Stimulated activated naive CD8-positive, alpha-beta T cell treated with anti-CD3 and anti-CD28 coated beads, Interleukin-15, Interleukin-2, amounts not matched to agents 100 ng/mL and 50 ng/mL, for 24 hours (primary cell): ENCODE measurements around the gene PDHB.

ENCODE experiments used
- H3K27ac Mint-ChIP-seq: one replicate; pipeline ENCODE4 v1.8.0; 2021; ENCODE audit warnings: mild to moderate bottlenecking, mixed read lengths
- H3K27me3 Mint-ChIP-seq: one replicate; pipeline ENCODE4 v1.8.0; 2021; ENCODE audit warnings: mixed read lengths
- H3K36me3 Mint-ChIP-seq: one replicate; pipeline ENCODE4 v1.8.0; 2021; ENCODE audit warnings: low read depth, mixed read lengths
- H3K4me1 Mint-ChIP-seq: one replicate; pipeline ENCODE4 v1.8.0; 2021; ENCODE audit warnings: low read depth, mixed read lengths
- H3K4me3 Mint-ChIP-seq: one replicate; pipeline ENCODE4 v1.8.0; 2021; ENCODE audit warnings: mild to moderate bottlenecking, mixed read lengths
- H3K9me3 Mint-ChIP-seq: one replicate; pipeline ENCODE4 v1.8.0; 2021; ENCODE audit warnings: mixed read lengths

PDHB gene

DNA sequence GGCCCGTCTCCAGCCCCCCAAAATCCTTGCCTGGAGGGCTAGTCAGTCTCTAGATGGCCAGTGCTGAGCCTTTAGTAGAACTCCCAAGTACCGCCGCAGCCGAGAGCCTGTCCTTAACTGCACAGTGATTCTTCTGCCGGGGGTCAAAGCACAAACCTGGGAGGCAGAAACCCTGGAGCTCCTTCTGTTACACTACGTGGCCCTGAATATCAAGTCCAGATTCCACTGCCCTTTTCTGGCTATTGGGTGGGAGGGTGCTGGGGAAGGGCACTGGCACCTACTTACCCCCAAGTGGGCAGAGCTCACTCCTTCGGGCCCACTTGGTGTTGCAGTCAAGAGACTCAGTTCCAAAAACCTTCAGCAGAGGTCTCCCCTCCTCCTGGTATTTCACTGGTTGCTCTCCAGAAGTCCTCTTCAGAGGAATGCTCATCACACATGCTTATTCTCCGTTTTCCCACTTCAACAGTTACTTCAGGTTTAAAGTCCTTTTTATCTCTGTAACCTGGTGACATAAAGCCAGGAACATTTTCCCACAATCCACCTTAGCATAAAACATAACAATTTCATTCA is 10.8 kb downstream of the PDHB start:
- H3K36me3 Mint-ChIP-seq, result peaks cover 60% of the 10 kb centered on the region
- peak overlapping the region; percentile 4 for H3K27ac Mint-ChIP-seq
- H3K4me1 Mint-ChIP-seq, result peaks cover 3% of the 10 kb centered on the region
- H3K27me3 Mint-ChIP-seq, result no peaks in the 10 kb centered on the region
- H3K9me3 Mint-ChIP-seq, result no peaks in the 10 kb centered on the region
- no peak overlapping the region for H3K4me3 Mint-ChIP-seq

DNA sequence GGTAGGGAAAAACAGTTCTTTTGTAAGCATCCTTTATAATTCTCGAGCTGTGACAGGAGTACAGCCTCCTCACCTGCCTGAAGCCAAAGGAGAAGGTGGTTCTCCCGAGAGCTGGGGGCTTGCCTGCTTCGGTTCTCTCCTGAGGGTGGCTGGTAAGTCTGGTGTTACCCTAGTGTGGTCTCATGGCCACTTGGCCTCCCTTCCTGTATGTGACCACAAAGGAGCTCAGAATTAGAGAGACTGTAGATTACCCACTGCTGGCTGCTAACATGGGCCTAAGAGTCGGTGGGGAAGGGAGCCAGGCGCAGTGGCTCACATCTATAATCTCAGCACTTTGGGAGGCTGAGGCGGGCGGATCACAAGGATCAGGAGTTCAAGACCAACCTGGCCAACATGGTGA is 12.6 kb downstream of the PDHB start:
- Mint-ChIP-seq H3K4me3 (no peak overlapping the region), H3K9me3 (no peaks in the 10 kb centered on the region), H3K4me1 (peaks cover 3% of the 10 kb centered on the region), H3K36me3 (peaks cover 48% of the 10 kb centered on the region), H3K27me3 (no peaks in the 10 kb centered on the region), H3K27ac (no peak overlapping the region)

DNA sequence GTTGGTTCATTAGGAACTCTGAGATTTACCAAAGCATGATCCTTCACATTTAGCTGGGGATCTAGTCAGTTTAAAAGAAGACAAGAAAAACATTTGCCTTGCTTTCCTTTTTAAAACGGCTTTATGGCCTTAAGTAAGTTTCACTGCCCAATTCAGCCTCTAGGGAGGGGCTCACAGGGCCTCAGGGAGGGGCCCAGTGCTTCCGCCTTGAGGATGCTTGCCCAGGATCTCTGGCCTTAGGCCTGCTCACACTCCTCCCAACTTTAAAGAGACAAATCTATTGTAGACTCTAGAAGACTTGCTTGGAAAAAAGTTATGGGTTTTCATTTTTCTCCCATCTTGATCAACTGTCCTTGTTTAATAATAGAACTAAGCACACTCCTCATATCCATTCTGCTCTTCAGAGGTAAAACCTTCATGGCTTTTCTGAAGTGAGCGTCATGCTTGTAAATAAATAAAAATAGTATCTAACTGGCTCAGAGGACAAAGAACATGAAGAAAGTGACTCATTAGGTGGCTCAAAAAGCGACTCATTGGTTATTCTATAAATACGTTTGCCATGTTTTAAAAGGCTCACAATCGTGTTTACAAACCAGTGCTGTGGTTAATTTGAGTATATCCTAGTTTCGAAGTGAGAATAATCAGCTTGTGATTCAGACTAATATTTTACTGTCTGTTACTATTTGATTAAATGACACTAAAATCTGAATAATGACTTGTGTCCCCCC is 13.7 kb downstream of the PDHB start:
- H3K4me1 Mint-ChIP-seq, result peaks cover 3% of the 10 kb centered on the region
- H3K4me3 Mint-ChIP-seq, result no peak overlapping the region
- H3K9me3 Mint-ChIP-seq, result no peaks in the 10 kb centered on the region
- H3K27me3 Mint-ChIP-seq, result no peaks in the 10 kb centered on the region
- no peak overlapping the region for H3K27ac Mint-ChIP-seq
- H3K36me3 Mint-ChIP-seq, result peaks cover 43% of the 10 kb centered on the region

DNA sequence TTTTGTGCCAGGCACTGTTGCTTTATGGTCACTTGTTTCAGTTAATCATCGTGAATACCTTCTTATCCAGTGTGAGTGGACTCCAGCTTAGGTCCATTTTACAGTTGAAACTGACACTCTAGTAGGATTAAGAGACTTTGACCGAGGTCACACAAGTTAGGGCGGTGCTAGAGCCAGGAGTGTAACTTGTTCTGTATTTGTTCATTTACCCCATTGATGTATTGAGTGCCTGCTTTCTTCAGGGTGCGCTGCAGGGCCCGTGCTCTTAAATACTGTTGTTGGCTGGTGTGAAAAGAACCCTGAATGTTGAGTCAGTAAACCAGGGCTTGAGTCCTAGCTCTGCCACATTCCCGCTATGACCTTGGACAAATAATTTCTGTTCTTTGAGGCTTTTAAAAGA is 15.4 kb downstream of the PDHB start:
- Mint-ChIP-seq H3K27me3 (no peaks in the 10 kb centered on the region), H3K4me1 (peaks cover 7% of the 10 kb centered on the region), H3K9me3 (no peaks in the 10 kb centered on the region), H3K27ac (no peak overlapping the region), H3K36me3 (peaks cover 37% of the 10 kb centered on the region), H3K4me3 (no peak overlapping the region)

DNA sequence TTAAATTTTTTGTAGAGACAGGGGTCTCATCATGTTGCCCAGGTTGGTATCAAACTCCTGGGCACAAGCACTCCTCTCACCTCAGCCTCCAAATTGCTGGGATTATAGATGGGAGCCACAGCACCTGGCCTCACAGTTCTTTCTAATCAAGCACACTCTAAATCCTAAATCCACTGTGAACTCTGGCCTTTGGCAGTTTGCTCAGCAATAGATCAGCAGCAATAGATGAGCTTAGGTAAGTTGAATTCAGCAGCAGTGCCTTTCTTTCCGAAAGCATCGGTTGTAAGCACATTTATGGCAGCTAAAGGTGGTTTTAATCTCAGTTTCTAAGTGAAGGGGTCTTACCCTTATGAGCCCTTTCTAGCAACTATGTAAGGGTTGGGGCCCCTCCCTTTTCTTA is 16.6 kb downstream of the PDHB start:
- H3K27ac Mint-ChIP-seq, result no peak overlapping the region
- no peaks in the 10 kb centered on the region for H3K9me3 Mint-ChIP-seq
- H3K4me3 Mint-ChIP-seq, result no peak overlapping the region
- H3K36me3 Mint-ChIP-seq, result peaks cover 35% of the 10 kb centered on the region
- no peaks in the 10 kb centered on the region for H3K27me3 Mint-ChIP-seq
- H3K4me1 Mint-ChIP-seq, result peaks cover 7% of the 10 kb centered on the region

DNA sequence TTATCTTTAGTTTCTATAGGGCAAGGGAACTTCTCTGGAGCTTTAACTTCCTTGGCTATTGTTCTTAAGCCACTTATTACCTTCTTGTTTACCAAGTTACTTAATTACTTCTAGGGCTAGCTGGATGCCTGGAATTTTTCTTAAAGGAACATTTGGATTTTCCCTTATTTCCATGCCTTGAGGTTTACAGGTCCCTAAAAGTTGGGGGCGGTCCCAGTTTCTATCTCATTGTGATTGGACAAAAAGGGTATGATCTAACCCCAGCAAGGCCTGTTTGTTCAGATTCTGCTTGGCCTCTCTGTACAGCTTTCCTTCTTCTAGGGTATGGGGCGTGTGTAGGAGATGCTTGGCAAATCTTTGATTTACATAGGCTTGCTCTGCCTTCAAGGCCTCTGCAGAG is 17.4 kb downstream of the PDHB start:
- Mint-ChIP-seq H3K27me3 (no peaks in the 10 kb centered on the region), H3K4me3 (no peak overlapping the region), H3K9me3 (no peaks in the 10 kb centered on the region), H3K4me1 (peaks cover 7% of the 10 kb centered on the region), H3K36me3 (peaks cover 31% of the 10 kb centered on the region), H3K27ac (no peak overlapping the region)

DNA sequence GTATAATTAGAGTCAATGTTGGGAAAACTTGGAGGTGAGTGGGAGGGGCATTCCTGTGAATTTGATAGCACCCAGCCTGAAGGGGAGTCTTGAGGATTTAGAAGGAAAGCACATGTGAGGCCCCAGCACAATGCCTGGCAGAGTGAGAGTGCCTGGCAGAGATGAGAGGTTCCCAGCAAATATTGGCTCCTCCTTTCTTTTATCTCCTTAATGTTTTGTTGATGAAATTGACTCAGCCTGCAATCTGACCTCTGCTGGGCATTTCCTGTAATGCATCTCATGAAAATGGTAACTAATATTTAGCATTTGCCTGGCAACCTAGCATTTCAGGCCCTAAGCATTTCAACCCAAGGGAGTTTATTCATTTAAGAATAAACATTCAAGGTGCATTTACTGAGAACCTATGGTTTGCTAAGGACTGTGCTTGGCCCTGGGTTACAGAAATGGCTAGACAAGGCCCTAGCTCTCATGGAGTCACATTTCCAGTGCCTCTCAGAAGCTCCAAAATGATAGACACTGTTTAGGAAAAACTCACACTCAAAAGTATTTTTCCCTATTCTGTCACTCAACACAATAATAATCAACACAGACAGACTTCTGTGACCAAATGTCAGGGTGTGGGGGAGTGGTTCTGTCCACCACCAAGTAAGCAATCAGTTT is 19.0 kb downstream of the PDHB start:
- Mint-ChIP-seq H3K27me3 (no peaks in the 10 kb centered on the region), H3K36me3 (peaks cover 33% of the 10 kb centered on the region), H3K27ac (no peak overlapping the region), H3K4me3 (no peak overlapping the region), H3K9me3 (no peaks in the 10 kb centered on the region), H3K4me1 (peaks cover 4% of the 10 kb centered on the region)

DNA sequence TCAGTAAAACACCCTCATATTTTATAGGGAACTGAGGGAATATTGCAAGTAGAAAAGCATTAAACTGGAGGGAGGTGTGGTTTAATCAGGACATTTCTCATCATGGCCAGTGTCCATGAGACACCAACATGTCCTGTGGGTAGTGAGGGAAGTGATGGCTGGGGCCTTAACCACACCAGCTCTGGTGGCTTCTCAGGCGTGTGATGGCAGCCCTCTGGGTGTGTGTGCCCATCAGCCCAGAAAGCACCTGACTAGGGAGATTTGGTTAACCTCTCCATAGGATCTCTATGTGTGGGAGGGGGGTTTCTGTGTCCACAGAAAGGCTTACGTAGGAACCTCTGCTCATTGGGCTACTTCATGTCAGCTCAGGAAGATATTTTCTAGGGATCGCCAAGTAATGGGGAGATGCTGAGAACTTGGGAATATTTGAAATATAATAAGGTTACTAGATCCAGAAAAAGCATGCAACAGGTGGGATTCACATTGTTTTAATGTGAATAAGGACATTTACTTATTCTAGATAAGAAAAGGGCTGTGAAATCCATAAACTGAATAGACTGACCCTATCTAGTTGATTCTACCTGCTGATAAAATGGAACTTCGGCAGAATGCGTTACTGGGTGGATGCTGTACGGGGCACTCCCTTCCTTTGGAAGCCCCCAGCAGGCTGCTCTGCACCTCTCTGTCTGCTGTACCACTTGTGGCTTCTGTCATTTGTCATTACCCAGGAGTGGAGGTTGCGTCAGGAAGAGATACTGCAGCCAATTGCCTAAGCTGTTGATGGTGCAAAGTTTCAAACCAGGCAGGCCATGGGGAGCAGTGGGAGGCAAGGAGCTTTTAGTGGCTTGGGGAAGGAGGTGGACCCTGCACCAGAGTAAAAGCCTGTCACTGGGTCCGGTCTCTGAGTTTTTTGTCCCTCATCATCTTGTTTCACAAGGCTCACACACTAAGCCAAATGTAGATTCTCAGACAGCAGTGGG is 21.5 kb downstream of the PDHB start:
- Mint-ChIP-seq H3K27me3 (no peaks in the 10 kb centered on the region), H3K9me3 (no peaks in the 10 kb centered on the region), H3K36me3 (peaks cover 45% of the 10 kb centered on the region), H3K4me1 (peaks cover 4% of the 10 kb centered on the region), H3K4me3 (no peak overlapping the region), H3K27ac (no peak overlapping the region)

DNA sequence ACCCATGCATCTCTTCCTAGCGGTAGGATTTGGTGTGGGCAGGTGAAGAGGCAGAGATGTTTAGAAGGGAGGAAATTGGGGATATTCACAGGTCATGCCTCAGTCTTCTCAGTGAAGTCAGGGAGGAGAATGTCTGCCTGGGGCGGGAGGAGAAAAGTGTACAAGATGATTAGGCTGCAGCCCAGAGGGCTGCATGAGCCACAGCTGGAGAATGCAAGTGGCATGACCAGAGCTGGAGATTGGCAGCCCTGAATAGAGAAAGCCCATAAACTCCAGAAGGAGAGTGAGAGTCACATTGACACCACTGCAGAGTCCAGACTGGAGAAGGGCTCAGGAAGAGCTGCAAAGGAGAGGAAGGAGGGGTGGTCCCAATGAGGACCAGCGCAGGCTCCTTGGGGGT is 22.6 kb downstream of the PDHB start:
- H3K4me3 Mint-ChIP-seq, result no peak overlapping the region
- H3K27me3 Mint-ChIP-seq, result no peaks in the 10 kb centered on the region
- peaks cover 4% of the 10 kb centered on the region for H3K4me1 Mint-ChIP-seq
- H3K36me3 Mint-ChIP-seq, result peaks cover 45% of the 10 kb centered on the region
- no peak overlapping the region for H3K27ac Mint-ChIP-seq
- H3K9me3 Mint-ChIP-seq, result no peaks in the 10 kb centered on the region

DNA sequence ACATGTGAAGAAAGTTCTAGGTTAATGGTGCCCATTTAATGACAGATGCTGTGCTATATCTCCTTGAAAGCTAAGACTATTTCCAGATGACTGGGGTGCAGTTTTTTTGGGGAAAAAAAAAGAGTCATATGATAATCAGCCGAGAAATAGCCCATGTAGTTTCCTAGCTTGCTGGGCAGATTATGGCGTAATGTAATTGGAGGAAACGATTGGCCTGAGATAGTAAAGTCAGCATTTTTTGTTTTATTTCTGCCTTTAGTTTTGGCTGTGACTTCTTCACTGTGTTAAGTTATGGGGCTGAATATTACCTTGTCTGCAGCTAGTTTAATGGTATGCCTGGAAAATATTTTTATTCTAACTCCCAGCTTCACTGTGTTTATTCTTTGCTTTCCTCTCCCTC is 24.0 kb downstream of the PDHB start:
- no peak overlapping the region for H3K27ac Mint-ChIP-seq
- no peak overlapping the region for H3K4me3 Mint-ChIP-seq
- no peaks in the 10 kb centered on the region for H3K27me3 Mint-ChIP-seq
- peaks cover 4% of the 10 kb centered on the region for H3K4me1 Mint-ChIP-seq
- H3K36me3 Mint-ChIP-seq, result peaks cover 42% of the 10 kb centered on the region
- H3K9me3 Mint-ChIP-seq, result no peaks in the 10 kb centered on the region

DNA sequence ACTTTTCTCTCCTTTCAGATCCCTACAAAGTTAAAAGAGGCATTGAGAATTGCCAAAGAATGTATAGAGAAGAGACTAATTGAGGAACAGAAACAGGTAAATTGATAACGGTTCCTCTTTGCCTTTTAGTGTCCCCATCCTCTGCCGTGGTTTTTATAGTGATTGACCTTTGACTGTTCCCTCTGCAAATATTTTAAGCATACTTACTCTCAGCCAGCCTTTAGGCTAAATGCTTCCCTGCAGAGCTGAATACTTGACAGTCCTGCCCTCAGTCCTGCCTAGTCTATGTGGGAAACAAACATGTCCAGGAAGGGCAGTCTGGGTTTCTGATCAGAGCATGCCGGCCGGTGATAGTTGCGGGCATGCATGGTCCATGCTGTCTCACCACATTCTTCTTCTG is 24.7 kb downstream of the PDHB start:
- no peaks in the 10 kb centered on the region for H3K9me3 Mint-ChIP-seq
- no peak overlapping the region for H3K4me3 Mint-ChIP-seq
- peaks cover 50% of the 10 kb centered on the region for H3K36me3 Mint-ChIP-seq
- H3K4me1 Mint-ChIP-seq, result no peaks in the 10 kb centered on the region
- no peaks in the 10 kb centered on the region for H3K27me3 Mint-ChIP-seq
- H3K27ac Mint-ChIP-seq, result no peak overlapping the region

DNA sequence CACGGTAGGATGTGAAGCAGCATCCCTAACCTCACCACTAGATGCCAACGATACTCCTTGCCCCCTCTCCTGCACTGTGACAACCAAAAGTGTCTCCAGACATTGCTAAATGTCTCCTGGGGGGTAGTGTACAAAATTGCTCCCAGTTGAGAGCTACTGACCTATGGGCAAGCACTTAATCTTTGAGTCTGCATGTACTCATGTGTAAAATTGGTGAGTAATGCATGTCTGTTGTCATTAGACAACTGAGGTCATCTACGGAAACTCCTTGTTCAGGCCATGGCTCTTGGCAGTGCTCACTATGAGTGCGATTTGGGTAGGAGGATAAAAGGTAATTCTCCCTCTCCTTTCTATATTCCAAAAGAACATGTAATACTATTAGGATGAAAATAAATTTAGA is 29.2 kb downstream of the PDHB start:
- Mint-ChIP-seq H3K4me1 (no peaks in the 10 kb centered on the region), H3K36me3 (peaks cover 50% of the 10 kb centered on the region), H3K4me3 (no peak overlapping the region), H3K27me3 (no peaks in the 10 kb centered on the region), H3K9me3 (no peaks in the 10 kb centered on the region), H3K27ac (peak overlapping the region; percentile 49)

DNA sequence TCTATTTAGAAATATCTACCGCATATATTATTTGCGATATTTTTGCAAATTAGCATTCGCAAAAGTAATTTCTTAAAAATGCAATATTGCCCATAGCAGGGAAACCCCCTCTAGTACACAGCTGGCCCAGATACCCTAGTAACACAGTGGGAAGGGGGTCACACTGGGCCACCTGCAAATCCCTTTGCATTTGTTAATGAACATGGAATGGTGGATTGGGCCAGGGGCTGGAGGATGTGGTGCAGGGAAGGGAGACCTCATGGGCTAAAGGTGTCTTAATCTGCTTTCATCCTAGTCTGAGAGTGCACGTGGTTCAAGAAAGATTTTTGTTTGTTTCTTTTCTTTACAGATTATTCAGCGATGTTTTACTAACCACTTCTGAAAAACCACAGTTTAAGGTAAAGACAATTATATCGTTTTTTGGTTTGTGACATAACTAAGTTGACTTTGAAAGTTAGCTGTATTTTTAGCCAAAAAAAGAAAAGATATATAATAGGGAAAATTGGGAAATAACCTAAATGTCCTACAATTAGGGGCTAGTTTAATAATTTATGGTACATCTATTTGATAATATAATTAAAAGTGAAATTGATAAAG is 30.0 kb downstream of the PDHB start:
- peaks cover 50% of the 10 kb centered on the region for H3K36me3 Mint-ChIP-seq
- H3K4me3 Mint-ChIP-seq, result no peak overlapping the region
- H3K27me3 Mint-ChIP-seq, result no peaks in the 10 kb centered on the region
- no peaks in the 10 kb centered on the region for H3K9me3 Mint-ChIP-seq
- no peak overlapping the region for H3K27ac Mint-ChIP-seq
- H3K4me1 Mint-ChIP-seq, result no peaks in the 10 kb centered on the region

DNA sequence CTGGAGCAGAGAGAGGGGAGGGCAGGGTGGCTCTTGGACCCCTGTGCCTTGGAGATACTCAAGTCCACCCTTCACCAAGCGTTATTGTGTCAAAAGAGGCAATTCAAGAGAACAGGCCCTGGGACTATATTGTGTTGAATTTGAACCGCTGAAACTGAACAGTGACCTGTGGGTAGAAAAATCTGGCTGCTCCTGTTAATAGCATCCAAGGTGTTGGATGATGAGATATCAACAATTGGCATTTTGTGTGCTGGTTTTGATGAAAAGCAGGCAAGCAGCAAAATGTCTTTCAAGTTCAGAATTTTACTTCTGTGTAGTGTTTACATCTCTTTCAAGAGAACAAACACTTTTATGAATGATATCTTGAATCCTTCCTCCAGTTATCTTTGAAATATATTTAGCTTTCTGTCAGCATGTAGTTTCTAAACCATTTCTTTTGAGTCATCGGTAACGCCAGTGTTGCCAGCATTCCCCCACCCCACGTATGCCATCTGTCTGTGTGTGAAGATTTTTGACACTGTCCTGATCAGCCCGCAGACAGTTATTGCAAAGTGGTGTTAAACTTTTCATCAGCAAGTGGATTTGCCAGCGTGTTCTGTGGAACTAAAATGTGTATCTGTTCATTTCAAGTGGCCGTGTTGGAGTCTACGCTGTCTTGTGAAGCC is 34.8 kb downstream of the PDHB start:
- Mint-ChIP-seq H3K4me1 (no peaks in the 10 kb centered on the region), H3K9me3 (no peaks in the 10 kb centered on the region), H3K36me3 (peaks cover 68% of the 10 kb centered on the region), H3K27ac (no peak overlapping the region), H3K4me3 (no peak overlapping the region), H3K27me3 (no peaks in the 10 kb centered on the region)
